Urothelium cell line (cell line): ENCODE data around the gene NASP.
"Not testable (repeated sequence)": the region's sequence is repeated elsewhere in the genome, so short reads cannot be mapped to it uniquely, and the experiment has no call there.

Experiments used
- DNase-seq: peaks from one replicate; pipeline ENCODE4 v3.0.0; 2011; ENCODE audit warnings: low spot score, mixed read lengths
- FAIRE-seq: peaks from 2 replicates; lab custom pipeline; 2011; peaks lifted over from hg19 to GRCh38; lab: Jason Lieb, UNC

The NASP gene

DNA sequence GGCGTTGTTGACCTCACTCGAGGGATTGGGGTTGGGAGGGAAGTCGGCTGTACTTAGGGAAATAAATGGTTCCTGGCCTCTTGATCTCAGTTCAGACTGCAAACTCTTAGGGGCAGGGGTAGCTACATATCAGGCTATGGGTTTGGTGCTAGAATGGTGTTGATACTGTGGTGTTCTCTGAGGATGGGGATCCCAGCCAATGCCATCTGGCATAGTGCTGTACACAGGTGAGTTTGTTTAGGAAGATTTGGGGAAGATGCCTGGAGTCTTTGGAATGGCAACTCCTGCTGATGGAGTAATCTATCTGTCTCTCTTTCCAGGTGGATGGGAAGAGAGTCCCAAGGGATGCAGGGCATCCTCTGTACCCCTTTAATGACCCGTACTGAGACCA lies 14.3 kb upstream of the NASP start:
- FAIRE-seq (no peak), DNase-seq (no peak)

DNA sequence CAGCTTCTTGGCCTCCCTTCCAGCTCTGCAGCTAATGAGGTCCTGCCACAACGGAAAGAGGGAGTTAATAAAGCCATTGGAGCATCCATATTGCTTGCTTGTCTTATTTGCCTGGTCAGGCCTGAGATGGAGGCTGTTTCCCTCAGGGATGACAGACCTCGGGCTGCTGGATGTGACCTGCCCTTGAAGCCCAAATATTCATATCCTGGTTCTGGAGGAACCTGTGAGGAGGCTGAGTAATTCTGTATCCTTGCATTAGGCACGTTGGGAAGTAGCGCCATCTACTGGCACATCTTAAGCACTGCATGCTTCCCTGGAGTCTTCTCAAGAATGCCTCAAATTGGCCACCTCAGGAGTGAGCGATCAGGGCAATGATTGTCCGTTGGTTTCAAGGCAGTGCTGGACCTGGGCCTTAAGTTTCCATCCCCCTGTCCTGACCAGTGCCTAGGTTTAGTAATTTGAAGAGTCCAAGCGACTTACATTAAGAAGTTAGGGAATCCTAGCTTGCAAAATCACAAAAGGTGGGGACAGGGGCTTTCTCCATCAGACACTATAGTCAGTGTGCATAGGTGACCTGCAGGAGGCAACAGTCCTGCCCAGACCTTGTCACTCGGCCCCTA lies 13.8 kb upstream of the NASP start:
- FAIRE-seq (no peak), DNase-seq (peak; percentile 78)

GRCh38 chr1:45570631-45571030 lies 13.2 kb upstream of the NASP start:
- DNase-seq (no peak), FAIRE-seq (no peak)

GRCh38 chr1:45573231-45573804 lies 10.5 kb upstream of the NASP start:
- no peak for FAIRE-seq
- no peak for DNase-seq

- FAIRE-seq, result no peak
- DNase-seq, result no peak
These were observed 9.7 kb upstream of the NASP start for GRCh38 chr1:45574105-45574626.

- no peak for FAIRE-seq
- DNase-seq, result peak; percentile 100
These were observed 576 bp upstream of the NASP start for GRCh38 chr1:45583264-45583665.

- DNase-seq (peak; percentile 98), FAIRE-seq (no peak)
These were observed 689 bp downstream of the NASP start for GRCh38 chr1:45584351-45585109.

GRCh38 chr1:45585110-45585426 lies 1.2 kb downstream of the NASP start:
- DNase-seq, result no peak
- FAIRE-seq, result no peak

GRCh38 chr1:45585496-45586075 lies 1.7 kb downstream of the NASP start:
- DNase-seq (no peak), FAIRE-seq (no peak)

DNA sequence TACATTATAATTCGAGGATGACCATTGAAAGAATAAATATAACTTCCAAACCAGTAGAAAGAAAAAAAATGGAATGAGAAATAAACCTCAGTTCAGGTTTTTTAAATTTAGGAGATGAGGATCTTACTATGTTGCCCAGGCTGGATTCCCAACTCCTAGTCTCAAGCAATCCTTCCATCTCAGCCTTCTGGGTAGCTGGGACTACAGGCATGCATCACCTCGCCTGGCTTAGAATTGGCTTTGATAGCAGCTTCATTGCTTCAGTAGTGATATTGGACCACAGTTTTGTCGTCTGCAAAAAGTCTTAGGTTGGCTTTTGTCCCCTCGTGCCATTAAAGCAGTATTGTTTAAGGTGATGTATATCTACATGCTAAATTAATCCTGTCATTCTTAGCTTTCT lies 2.9 kb downstream of the NASP start:
- FAIRE-seq, result no peak
- DNase-seq, result no peak

- DNase-seq (no peak), FAIRE-seq (no peak)
These were observed 6.0 kb downstream of the NASP start for GRCh38 chr1:45589861-45590260.

- no peak for FAIRE-seq
These were observed 10.6 kb downstream of the NASP start for GRCh38 chr1:45594412-45594811.

GRCh38 chr1:45596765-45597164 lies 12.9 kb downstream of the NASP start:
- FAIRE-seq, result not testable (repeated sequence)

More at GRCh38 chr1:45594412-45594811, 10.6 kb downstream of the NASP start:
- DNase-seq, result no peak

GRCh38 chr1:45604239-45604638 lies 20.4 kb downstream of the NASP start:
- FAIRE-seq (no peak), DNase-seq (no peak)

More at GRCh38 chr1:45596765-45597164, 12.9 kb downstream of the NASP start:
- DNase-seq, result not testable (repeated sequence)

- DNase-seq, result no peak
- FAIRE-seq, result no peak
These were observed 23.7 kb downstream of the NASP start for GRCh38 chr1:45607404-45608074.

- FAIRE-seq (peak; percentile 17), DNase-seq (no peak)
These were observed 24.6 kb downstream of the NASP start for GRCh38 chr1:45608175-45609156.

- no peak for FAIRE-seq
- no peak for DNase-seq
These were observed 26.9 kb downstream of the NASP start for GRCh38 chr1:45610589-45611226.

DNA sequence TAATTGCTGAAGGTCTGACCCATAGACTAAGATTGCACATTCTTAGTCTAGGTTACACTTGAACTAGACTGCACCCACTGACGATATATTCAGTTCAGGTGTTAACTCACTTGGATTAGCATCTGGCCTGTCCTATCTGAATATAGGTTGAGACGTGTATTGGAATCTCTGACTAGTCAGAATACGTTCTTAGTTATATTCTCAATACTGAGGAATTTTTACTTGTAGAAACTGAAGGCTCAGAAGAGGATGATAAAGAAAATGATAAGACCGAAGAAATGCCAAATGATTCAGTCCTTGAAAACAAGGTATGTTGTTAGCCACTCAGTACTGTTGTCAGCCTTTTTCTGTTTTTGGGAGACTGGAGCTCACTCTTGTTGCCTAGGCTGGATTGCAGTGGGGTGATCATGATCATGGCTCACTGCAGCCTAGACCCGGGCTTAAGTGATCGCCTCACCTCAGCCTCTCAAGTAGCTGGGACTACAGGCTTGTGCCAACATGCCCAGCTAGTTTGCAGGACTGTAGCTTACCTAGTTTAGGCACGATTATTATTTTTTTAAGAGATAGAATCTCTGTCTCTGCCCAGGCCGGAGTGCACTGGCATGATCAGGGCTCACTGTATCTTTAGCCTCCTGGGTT lies 29.2 kb downstream of the NASP start:
- DNase-seq (no peak), FAIRE-seq (no peak)

DNA sequence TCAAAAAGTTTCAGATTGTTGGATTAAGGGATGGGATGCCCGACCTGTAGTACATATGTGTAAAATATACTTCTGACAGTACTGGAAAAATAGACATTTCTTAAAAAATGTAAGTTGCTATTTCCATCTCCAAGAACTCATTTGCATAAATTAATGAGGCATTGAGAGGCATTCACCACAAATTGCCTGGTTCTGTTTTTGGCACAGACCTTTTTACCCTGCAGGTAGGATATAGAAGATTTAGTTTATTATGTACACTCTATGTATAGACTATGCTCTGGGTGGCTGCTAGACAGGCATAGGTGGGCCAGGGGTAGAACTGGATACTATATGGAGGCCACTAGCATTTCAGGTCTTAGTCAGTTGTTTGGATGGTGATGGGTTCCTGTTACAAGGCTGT lies 32.0 kb downstream of the NASP start:
- FAIRE-seq (no peak), DNase-seq (no peak)
